Measurements from ENCODE around the gene IL9R.

DNA sequence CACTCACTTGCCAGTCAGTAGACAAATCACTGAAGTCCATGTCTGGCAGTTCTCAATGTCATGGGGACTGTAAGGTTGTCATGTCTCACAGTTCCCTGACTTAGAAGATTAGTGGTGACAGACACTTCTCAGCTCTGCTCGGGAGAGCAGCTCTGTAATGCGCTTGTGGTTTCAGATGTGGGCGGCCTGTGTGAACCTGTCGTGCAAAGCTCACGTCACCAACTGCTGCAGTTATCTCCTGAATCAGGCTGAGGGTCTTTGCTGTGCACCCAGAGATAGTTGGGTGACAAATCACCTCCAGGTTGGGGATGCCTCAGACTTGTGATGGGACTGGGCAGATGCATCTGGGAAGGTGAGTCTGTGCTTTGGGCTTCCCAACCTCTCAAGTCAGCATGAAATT lies at the start of gene IL9R:
- TF ChIP-seq, protein P1, sequence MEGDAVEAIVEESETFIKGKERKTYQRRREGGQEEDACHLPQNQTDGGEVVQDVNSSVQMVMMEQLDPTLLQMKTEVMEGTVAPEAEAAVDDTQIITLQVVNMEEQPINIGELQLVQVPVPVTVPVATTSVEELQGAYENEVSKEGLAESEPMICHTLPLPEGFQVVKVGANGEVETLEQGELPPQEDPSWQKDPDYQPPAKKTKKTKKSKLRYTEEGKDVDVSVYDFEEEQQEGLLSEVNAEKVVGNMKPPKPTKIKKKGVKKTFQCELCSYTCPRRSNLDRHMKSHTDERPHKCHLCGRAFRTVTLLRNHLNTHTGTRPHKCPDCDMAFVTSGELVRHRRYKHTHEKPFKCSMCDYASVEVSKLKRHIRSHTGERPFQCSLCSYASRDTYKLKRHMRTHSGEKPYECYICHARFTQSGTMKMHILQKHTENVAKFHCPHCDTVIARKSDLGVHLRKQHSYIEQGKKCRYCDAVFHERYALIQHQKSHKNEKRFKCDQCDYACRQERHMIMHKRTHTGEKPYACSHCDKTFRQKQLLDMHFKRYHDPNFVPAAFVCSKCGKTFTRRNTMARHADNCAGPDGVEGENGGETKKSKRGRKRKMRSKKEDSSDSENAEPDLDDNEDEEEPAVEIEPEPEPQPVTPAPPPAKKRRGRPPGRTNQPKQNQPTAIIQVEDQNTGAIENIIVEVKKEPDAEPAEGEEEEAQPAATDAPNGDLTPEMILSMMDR (IDR thresholded peaks at IDR 0.05), result no peak
- no peak for TF ChIP-seq EZH2 (IDR thresholded peaks at IDR 0.05; ENCODE audit: borderline replicate concordance, insufficient read depth, low read depth, low read length, poor library complexity, severe bottlenecking)

Data from B cell (primary cell).